Keratinocyte (primary cell): Measurements from ENCODE around the gene LRGUK.

Source experiments
- CTCF ChIP-seq, 3 experiments: IDR thresholded peaks in 1 of 3; conservative IDR thresholded peaks in 1 of 3; optimal IDR thresholded peaks in 1 of 3; 2 replicates in 2 of 3; 3 replicates in 1 of 3; pipeline versions ENCODE3 to v1.5.1; 2011; ENCODE audit warnings: low read length in 3 of 3, mild to moderate bottlenecking in 3 of 3, moderate library complexity in 2 of 3, control low read depth in 1 of 3, inconsistent platforms in 1 of 3; ENCODE audit not compliant: insufficient read depth in 2 of 3; ENCODE audit errors: extremely low read depth in 1 of 3
- EZH2 ChIP-seq: IDR thresholded peaks from one replicate; pipeline ENCODE4 v1.6.1; 2012; ENCODE audit warnings: inconsistent platforms, mild to moderate bottlenecking, low read length, moderate library complexity

GRCh38 chr7:134134004-134134403, 6.9 kb downstream of the LRGUK start:
- TF ChIP-seq CTCF (optimal IDR thresholded peaks at IDR 0.05 in 1 of 3, IDR thresholded peaks at IDR 0.05 in 1 of 3, conservative IDR thresholded peaks at IDR 0.05 in 1 of 3; ENCODE audit: extremely low read depth in 1 of 3, insufficient read depth in 2 of 3, low read length in 3 of 3) (no peak), EZH2 (no peak)
